ENCODE data around the gene PGM1. TPM values are rescaled to one million over a fixed set of nuclear protein-coding genes. Genes with fewer than 3 reads are reported as not detected.

The PGM1 gene
- total RNA-seq, 1 donor from 2014 or later = 3.6 TPM

DNA sequence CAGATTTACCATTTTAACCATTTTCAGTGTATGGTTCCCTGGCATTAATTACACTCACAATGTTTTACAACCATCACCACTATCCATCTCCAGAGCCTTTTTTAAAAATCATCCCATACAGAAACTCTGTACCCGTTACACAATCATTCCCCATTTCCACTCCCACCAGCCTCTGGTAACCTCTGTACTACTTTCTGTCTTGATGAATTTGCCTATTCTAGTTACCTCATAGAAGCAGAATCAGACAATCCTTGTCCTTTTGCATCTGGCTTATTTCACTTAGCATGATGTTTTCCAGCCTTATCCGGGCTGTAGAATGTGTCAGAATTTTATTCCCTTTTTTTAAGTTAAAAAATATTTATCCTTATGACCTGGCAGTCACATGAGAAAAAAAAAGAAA, 33.0 kb downstream of the PGM1 start:
- no peaks in the 10 kb centered on the region for H3K9me3 Mint-ChIP-seq (ENCODE audit: unreplicated experiment)
- no peaks in the 10 kb centered on the region for H3K4me1 Mint-ChIP-seq (ENCODE audit: low read depth, unreplicated experiment)

DNA sequence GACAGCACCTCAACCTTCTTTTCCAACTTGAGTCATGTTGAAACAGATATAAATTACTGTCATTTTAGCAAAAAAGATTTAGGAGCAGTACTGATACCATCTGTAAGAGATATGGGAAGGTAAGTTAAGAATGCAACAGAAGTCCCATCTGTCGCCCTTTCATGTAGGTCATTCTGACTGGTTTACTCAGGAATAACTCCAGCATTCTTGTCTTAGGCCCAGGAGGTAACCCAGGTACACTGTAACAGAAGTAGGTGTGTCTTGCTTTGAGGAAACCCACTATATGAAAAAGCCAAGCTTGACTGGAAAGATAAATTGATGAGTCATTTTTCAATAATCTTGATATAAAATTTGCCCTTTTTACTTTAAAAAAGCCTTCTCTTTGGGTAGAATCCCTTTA, 35.4 kb downstream of the PGM1 start:
- H3K9me3 Mint-ChIP-seq (ENCODE audit: unreplicated experiment) = no peaks in the 10 kb centered on the region
- H3K4me1 Mint-ChIP-seq (ENCODE audit: low read depth, unreplicated experiment) = no peaks in the 10 kb centered on the region
- H3K36me3 Mint-ChIP-seq (ENCODE audit: unreplicated experiment) = no peaks in the 10 kb centered on the region
- no peak for DNase-seq
- no peak overlapping the region for H3K4me3 Mint-ChIP-seq (ENCODE audit: unreplicated experiment)
- H3K27ac Mint-ChIP-seq (ENCODE audit: unreplicated experiment) = no peak overlapping the region
- TF ChIP-seq, protein P1, sequence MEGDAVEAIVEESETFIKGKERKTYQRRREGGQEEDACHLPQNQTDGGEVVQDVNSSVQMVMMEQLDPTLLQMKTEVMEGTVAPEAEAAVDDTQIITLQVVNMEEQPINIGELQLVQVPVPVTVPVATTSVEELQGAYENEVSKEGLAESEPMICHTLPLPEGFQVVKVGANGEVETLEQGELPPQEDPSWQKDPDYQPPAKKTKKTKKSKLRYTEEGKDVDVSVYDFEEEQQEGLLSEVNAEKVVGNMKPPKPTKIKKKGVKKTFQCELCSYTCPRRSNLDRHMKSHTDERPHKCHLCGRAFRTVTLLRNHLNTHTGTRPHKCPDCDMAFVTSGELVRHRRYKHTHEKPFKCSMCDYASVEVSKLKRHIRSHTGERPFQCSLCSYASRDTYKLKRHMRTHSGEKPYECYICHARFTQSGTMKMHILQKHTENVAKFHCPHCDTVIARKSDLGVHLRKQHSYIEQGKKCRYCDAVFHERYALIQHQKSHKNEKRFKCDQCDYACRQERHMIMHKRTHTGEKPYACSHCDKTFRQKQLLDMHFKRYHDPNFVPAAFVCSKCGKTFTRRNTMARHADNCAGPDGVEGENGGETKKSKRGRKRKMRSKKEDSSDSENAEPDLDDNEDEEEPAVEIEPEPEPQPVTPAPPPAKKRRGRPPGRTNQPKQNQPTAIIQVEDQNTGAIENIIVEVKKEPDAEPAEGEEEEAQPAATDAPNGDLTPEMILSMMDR (IDR thresholded peaks at IDR 0.05; ENCODE audit: partially characterized antibody, unreplicated experiment) = no peak
- no peaks in the 10 kb centered on the region for H3K27me3 Mint-ChIP-seq (ENCODE audit: unreplicated experiment)

More for the DNA sequence above, 33.0 kb downstream of the PGM1 start:
- H3K4me3 Mint-ChIP-seq (ENCODE audit: unreplicated experiment) = no peak overlapping the region
- H3K27ac Mint-ChIP-seq (ENCODE audit: unreplicated experiment) = no peak overlapping the region
- H3K36me3 Mint-ChIP-seq (ENCODE audit: unreplicated experiment) = no peaks in the 10 kb centered on the region
- DNase-seq = no peak
- H3K27me3 Mint-ChIP-seq (ENCODE audit: unreplicated experiment) = no peaks in the 10 kb centered on the region
- TF ChIP-seq, protein P1 (IDR thresholded peaks at IDR 0.05; ENCODE audit: partially characterized antibody, unreplicated experiment) = no peak

DNA sequence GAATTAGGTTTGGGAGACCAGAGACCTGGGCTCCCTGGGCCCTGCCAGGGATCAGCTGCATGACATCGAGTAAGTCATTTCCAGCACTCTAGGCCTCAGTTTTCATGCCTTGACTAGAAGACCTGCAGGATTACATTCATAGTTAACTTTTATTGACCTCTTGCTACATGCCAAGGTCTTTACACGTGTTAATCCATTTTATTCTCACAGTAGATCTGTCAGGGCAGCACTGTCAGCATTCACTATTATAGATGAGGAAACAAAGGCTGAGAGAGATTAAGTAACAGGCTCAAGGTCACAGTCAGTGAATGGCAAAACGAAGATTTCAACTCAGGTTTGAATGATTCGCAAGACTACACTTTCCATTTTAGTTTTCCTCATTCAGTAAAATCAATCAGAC, 37.0 kb downstream of the PGM1 start:
- H3K27me3 Mint-ChIP-seq (ENCODE audit: unreplicated experiment) = no peaks in the 10 kb centered on the region

DNA sequence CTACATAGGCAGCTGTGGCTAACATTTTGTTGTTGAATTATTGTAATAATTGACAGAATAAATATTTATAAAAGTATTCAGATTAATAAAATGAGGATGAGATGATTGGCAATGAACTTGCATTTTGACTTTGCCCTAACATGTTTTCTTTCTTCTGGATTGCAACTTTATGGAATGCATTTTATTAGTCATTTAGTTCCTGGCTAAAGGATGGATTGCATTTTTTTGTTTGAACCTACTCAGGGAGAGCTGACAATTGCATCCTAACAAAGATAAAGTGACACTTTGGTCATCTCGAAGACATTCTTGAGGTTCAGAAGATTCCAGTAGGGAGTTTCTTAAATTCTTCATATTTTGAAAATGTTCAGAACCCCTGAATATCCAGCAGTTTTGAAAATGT, 37.5 kb downstream of the PGM1 start:
- TF ChIP-seq, protein P1 (IDR thresholded peaks at IDR 0.05; ENCODE audit: partially characterized antibody, unreplicated experiment) = no peak
- H3K27ac Mint-ChIP-seq (ENCODE audit: unreplicated experiment) = no peak overlapping the region
- no peaks in the 10 kb centered on the region for H3K27me3 Mint-ChIP-seq (ENCODE audit: unreplicated experiment)
- no peaks in the 10 kb centered on the region for H3K9me3 Mint-ChIP-seq (ENCODE audit: unreplicated experiment)
- H3K4me1 Mint-ChIP-seq (ENCODE audit: low read depth, unreplicated experiment) = no peaks in the 10 kb centered on the region
- no peak for DNase-seq
- H3K4me3 Mint-ChIP-seq (ENCODE audit: unreplicated experiment) = no peak overlapping the region
- no peaks in the 10 kb centered on the region for H3K36me3 Mint-ChIP-seq (ENCODE audit: unreplicated experiment)

More for the DNA sequence above, 37.0 kb downstream of the PGM1 start:
- TF ChIP-seq, protein P1 (IDR thresholded peaks at IDR 0.05; ENCODE audit: partially characterized antibody, unreplicated experiment) = no peak
- Mint-ChIP-seq H3K4me1 (ENCODE audit: low read depth, unreplicated experiment) (no peaks in the 10 kb centered on the region), H3K9me3 (ENCODE audit: unreplicated experiment) (no peaks in the 10 kb centered on the region), H3K36me3 (ENCODE audit: unreplicated experiment) (no peaks in the 10 kb centered on the region), H3K4me3 (ENCODE audit: unreplicated experiment) (no peak overlapping the region), H3K27ac (ENCODE audit: unreplicated experiment) (no peak overlapping the region)
- DNase-seq = no peak

DNA sequence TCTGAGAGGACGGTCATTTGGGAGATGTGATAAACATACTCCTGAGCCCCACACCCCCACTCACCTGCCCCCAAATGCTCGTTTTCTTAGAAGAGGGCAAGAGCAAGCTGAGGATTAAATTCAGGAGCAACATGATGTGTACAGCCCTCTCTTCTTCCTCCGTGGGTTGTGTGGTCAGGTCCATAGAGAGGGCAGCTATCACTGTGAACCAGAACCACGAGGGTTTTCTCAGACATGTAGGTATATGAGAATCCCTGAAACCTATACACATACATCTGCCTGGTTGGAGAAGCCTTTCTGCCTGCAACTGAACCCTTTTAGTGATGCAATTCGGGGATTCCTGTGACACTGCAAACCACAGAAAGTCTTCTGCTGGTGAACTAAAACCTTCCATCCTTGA, 38.9 kb downstream of the PGM1 start:
- H3K27ac Mint-ChIP-seq (ENCODE audit: unreplicated experiment) = no peak overlapping the region
- no peak for DNase-seq
- no peaks in the 10 kb centered on the region for H3K4me1 Mint-ChIP-seq (ENCODE audit: low read depth, unreplicated experiment)
- no peaks in the 10 kb centered on the region for H3K9me3 Mint-ChIP-seq (ENCODE audit: unreplicated experiment)
- no peak overlapping the region for H3K4me3 Mint-ChIP-seq (ENCODE audit: unreplicated experiment)
- H3K36me3 Mint-ChIP-seq (ENCODE audit: unreplicated experiment) = no peaks in the 10 kb centered on the region
- TF ChIP-seq, protein P1 (IDR thresholded peaks at IDR 0.05; ENCODE audit: partially characterized antibody, unreplicated experiment) = no peak
- no peaks in the 10 kb centered on the region for H3K27me3 Mint-ChIP-seq (ENCODE audit: unreplicated experiment)

Data from glutamatergic neuron (in vitro differentiated cells).